GM12874 (cell line): ENCODE measurements around the gene INTS6.

Experiments
- TF ChIP-seq, protein P1 (sequence below): IDR thresholded peaks from 2 replicates; pipeline ENCODE4 v1.5.1; 2011; ENCODE audit warnings: low read depth, mild to moderate bottlenecking, control low read depth, low read length, moderate library complexity; ENCODE audit not compliant: insufficient read depth

INTS6 gene

DNA sequence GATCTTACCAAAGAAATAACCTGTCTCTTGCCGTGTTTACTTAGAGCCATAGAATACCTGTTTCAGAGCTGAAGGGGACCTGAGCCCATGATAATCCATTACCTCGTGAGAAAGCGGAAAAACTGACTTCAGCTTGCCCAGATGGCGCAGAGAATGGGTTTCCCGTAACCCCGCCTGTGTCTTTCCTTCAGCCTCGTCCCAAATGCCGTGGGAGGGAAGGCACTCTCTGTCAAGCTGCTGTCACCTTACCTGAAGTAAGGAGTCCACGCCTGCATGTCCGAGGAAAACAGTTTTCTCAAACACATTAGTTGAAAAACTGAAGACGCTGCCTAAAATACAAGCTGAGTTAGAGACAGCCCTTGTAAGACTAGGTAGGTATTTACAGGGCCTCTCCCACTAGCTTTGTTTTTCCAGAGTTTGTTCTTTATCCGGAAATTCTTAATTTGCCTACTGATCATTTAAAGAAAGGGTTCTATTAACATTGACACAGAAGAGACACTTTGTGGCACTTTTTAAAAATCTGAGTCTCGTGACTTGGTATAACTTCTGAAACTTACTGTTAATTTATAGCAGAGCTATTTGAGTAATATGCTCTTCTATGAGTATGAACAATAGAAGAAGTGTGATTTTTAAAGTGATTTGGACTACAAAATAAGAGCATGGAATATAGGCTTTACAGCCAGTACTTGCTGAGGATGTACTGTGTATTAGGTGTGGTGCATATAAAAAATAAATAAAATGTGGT is 1.3 kb upstream of the INTS6 start:
- TF ChIP-seq, protein P1, sequence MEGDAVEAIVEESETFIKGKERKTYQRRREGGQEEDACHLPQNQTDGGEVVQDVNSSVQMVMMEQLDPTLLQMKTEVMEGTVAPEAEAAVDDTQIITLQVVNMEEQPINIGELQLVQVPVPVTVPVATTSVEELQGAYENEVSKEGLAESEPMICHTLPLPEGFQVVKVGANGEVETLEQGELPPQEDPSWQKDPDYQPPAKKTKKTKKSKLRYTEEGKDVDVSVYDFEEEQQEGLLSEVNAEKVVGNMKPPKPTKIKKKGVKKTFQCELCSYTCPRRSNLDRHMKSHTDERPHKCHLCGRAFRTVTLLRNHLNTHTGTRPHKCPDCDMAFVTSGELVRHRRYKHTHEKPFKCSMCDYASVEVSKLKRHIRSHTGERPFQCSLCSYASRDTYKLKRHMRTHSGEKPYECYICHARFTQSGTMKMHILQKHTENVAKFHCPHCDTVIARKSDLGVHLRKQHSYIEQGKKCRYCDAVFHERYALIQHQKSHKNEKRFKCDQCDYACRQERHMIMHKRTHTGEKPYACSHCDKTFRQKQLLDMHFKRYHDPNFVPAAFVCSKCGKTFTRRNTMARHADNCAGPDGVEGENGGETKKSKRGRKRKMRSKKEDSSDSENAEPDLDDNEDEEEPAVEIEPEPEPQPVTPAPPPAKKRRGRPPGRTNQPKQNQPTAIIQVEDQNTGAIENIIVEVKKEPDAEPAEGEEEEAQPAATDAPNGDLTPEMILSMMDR, result no peak

DNA sequence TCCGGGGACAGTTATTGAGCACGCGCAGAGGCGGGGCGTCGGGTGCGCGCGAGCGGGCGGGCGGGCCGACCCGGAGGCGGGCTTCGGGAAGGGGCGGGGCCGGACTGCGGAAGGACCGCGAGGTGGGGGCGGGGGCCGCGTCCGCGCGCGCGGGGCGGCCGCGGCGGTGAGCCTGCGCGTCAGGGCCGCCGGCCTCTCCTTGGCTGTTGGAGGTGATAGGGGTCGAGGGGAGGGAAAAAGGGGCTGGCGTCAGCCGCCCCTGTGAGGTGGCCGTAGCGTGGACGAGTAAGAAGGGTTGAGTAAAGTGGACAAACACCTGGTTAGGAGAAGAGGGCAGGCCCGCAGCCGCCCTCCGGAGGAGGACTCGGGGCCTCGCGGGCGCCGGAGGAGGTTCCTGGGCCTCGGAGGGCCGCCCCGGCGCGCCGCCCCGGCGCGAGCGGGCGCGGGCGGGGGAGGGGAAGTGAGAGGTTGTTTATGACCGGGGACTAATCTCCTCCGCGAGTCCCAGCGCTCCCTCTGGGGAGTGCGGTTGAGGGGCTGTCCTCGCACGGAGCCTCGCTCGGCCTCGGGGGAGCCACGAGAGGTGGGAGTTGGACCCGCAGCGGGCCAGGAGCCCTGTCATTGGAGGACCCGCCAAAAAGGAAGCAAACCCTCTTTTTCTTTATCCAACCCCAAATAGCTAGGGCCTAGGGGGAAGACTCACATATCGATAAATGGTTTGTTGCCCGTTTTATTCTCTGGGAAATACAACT is 547 bp upstream of the INTS6 start:
- TF ChIP-seq, protein P1, result no peak

DNA sequence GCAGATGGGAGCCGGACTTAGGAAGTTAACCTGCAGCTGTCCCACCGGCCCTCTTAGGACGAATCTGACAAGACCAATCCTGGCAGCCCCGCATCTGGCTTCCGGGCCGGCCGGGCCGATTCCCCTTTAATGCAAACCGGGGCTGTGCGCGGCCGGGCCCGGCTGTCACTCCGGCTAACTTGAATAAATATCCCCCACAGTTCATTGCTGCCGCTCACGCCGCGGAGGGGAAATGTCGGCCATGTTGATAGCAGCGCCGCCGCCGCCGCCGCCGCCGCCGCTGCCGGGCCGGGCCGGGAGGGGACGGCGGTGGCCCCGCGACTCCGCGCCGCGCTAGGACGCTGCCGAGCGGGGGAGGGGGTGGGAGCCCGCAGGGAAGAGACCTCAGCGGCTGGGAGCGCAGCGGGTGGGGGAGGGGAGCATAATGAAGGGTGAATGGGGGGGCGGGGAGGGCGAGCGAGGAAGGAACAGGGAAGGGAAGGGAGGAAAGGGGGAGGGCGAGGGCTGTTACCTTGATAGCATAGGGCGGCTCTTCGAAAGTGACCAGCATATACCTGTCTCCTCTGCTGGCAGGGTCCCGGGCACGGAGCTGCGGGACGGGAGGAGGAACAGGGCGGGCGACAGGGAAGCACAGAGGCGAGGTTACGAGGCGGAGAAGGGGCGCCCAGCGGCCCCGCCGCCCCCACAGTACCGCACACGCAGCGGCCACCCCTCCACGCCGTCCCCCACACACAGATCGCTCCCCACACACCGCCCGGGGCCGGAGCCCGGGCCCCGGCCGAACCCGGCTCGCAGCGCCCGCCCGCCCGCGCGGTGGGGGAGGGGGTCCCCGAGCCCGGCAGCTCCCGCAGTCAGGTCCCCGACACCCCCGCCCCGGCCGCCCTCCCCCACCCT is 1.1 kb downstream of the INTS6 start:
- TF ChIP-seq, protein P1, result no peak

DNA sequence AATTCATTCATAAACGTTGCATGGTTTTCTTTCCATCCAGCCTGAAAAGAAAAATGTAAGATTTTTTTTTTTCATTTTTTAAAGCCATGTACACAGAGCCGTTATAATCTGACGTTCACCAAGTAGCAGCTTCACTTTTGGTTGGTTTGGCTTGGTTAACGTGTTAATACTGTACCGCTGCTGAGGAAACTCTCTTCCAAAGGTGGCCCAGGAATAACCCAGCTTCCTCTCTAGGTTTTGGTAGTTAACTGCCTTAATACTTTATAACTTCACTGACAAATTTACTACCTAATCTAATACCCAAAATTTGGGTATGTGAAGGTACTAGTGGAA is 1.7 kb downstream of the INTS6 start:
- TF ChIP-seq, protein P1, result no peak

DNA sequence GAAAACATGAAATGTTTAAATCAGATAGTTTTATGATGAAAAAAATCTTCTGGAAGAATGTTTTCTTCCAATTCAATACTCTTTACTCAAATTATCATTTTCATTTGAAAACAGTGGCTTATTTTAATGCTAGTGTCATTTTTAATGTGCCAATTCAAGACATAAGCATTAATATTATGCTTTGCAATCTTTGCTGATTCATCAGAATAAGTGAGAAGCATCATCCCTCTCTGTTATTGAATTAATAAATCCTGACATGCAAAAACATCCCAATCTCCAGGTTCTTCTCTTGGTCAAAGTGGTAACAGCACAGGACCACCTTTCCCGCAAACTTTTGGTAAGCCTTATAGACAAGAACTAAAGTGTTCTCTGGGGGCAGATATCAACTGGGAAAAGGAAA is 3.8 kb downstream of the INTS6 start:
- TF ChIP-seq, protein P1, result no peak

DNA sequence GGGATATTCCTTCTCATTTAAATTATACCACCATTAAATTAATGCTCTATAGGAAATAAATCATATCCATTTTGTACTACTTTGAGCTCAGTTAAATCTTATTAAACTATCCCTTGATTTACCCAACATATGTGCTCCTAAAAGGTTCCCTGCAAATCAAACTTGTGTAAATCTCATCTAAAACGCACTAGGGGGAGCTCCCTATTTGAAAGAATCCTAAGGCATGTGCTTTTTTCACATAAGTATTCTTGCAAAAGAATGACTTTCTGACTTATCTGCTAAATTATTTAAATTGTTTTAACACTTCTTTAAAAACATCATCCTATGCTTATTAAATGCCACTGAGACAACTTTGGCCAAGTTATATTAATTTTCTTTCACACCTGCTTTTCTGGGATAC is 7.9 kb downstream of the INTS6 start:
- TF ChIP-seq, protein P1, result no peak

DNA sequence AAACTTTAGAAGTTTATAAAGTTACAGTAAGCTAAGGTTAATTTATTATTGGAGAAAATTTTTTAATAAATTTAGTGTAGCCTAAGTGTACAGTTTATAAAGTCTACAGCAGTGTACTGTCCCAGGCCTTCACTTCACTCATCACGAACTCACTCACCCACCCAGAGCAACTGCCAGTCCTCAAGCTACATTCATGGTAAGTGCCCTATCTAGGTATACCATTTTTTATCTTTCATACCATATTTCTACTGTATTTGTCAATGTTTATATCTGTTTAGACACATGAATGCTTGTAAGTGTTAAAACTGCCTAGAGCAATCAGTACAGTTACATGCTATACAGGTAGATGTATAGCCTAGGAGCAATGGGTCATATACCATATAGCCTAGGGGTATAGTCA is 12.5 kb downstream of the INTS6 start:
- TF ChIP-seq, protein P1, result no peak
